GM19372 (cell line): ENCODE measurements around the gene PHF12.

Experiments
- ATAC-seq: cut with Tn5 transposase; IDR thresholded peaks from one replicate; pipeline ENCODE4 v1.9.1; 2021; ENCODE audit warnings: mild to moderate bottlenecking, low read depth, moderate library complexity; ENCODE audit not compliant: unreplicated experiment

PHF12 gene

DNA sequence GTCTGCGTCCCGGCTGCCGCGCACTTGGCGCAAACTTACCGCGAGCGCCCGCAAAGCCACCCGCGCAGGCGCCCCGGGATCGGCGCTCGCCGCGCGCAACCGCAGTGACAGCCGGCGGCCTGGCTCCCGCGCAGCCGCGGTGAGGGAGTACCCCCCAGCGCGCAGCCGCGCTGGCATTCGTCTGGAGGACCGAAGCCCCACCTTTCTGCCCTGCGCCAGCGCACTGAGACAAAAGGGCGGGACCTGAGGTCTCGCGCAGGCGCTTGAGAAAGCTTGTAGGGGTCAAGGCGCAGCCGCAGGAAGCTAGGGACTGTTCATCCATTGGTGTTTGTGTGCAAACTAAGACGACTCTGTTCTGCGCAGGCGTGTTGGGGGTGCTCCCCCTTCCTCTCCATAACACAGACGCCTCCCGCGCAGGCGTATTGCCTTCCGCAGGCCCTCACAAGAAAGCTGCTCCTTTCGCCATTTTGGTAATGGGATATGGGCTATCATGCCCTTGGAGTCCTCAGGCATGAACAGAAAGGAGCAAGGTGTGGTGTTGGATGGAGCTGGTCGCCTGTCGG lies at the start of gene PHF12:
PHF12 (minus strand) TSS at position 91 of the 563 bp plus-strand sequence. CDS start 558 bp downstream, outside the sequence.
- ATAC-seq, result peak; percentile 59

DNA sequence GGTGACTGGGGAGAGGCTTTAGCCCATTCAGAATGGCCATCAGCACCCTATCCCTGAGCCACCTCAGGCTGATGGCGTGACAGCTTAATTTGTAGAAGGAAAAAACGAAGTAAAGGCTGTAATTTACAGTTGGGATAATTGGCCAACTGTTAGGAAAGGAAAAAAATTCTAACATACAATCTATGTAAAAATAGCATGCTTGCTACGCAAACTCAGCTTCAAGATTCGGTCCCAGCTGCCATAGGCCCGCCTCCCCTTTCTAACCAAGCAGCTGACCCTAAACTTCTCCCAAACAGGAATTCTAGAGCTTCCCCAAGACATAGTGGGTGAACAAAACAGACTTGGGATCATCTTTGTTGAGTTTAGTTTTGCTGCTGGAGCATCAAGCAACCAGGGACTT lies 49.7 kb upstream of the PHF12 start:
- ATAC-seq, result no peak

- ATAC-seq, result no peak
Observed at GRCh38 chr17:28999206-28999605, 47.9 kb upstream of the PHF12 start.

DNA sequence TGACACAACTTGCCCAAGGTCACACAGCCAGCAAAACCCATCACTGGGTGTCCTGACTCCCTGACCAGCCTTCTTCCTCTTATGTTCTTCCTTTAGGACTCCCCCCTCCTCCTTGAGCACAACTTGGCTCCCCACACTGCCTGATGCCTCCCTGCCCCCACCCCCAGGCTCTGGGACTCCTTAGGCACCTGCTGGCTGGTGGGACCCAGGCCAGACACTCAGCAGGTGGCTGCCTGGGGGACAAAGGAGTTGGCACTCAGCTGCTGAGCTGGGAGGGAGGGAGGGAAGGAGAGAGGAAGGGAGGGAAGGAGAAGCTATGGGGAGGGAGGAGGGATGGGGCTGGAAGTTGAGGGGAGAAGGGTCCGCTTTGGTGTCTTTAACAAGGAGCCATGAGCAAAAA lies 46.5 kb upstream of the PHF12 start:
- ATAC-seq, result no peak

- ATAC-seq, result no peak
Observed at GRCh38 chr17:28996554-28997096, 45.3 kb upstream of the PHF12 start.

DNA sequence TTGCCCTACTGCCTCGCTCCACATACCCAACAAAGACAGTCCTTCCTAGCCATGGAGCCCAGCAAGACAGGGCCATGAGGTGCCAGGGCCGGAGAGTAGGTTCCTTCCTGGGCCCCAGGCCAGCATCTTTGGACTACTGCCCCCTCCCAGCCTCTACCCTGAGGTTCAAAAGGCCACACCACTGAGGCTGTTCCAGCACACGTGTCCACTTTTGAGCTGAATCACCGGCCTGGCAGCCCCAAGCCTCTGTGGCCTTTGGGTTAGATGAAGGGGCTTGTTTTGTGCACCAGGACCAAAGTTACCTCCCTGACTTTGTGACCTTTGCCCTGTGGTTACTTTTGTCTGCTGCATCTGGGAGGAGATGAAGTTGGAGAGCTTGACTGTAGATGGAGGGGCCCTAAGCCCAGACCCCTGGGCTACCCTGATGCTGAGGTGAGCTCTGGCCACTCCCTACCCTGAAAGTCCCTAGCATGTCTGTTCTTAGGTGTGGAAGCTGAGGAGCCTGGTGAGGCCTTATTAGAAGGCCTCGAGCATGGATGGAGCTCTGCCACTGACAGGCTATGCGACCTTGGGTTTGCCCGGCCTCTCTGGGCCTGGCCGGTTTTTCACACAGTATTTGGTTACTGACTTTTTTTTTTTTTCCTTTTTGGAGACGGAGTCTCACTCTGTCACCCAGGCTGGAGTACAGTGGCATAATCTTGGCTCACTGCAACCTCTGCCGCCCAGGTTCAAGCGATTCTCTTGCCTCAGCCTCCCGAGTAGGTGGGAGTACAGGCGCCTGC lies 42.5 kb upstream of the PHF12 start:
- ATAC-seq, result no peak

GRCh38 chr17:28992625-28993600 lies 41.6 kb upstream of the PHF12 start:
- ATAC-seq, result no peak

GRCh38 chr17:28992185-28992584 lies 40.9 kb upstream of the PHF12 start:
- no peak for ATAC-seq

- no peak for ATAC-seq
Observed at GRCh38 chr17:28991779-28992178, 40.5 kb upstream of the PHF12 start.

DNA sequence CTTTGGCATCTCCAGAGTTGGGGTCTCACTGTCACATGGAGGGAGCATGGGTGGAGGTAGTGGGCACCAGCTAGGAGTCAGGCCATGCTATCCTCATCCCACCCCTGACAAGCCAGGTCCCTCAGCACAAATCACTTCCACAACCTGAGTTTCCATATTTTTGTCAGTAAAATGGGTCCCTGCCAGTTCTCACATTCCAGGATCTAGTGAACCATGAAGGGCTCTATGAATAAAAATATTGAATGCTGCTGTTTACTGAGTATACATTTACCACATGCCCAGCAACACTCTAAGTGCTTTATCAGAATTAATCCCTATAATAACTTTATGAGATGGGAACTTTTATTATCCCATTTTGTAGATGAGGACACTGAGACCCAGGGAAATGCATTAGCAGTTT lies 37.7 kb upstream of the PHF12 start:
- no peak for ATAC-seq

GRCh38 chr17:28988475-28988874 lies 37.2 kb upstream of the PHF12 start:
- no peak for ATAC-seq

DNA sequence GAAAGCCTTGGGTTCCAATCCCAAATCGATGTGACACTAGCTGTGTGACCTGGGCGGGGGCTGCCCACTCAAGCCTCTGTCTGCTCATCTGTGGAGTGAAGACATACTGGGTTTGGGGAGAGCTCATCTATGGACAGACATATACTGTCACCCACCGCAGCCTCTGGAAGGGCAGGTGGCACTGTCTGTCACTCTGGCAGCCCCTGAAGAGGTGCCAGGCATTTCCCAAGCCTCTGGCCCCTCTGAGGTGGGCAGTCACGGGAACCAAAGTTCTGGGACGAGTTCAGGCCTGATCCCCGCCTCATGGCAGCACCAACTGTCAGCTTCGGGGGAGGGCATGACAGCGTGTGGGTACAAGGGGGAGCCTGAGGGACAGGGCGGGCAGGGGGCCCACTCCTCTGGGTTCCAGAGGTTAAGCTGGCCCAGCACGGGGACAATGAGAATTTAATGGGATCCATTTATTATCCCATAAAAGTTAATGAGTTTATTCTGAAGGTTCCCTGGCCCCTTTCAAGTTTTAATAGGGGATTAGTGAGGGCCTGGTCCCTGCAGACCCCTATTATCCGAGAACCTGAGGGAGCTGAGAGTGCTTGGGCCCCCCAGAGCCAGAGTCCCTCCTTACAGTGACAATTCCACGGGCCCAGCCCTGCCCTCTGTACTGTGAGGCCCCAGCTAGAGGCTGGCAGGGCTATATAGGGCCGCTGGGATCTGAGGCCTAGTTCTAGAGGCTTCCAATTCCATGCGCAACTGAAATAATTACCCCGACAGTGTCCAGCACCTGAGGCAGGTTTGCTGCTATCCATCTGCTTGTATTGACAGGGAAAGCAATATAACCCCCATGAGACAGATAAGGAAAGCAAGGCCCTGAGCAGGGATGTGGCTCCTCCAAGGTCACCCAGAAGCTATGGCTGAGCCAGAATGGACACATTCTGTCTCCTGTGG lies 35.7 kb upstream of the PHF12 start:
- ATAC-seq, result no peak

- no peak for ATAC-seq
Observed at GRCh38 chr17:28985950-28986713, 34.8 kb upstream of the PHF12 start.

DNA sequence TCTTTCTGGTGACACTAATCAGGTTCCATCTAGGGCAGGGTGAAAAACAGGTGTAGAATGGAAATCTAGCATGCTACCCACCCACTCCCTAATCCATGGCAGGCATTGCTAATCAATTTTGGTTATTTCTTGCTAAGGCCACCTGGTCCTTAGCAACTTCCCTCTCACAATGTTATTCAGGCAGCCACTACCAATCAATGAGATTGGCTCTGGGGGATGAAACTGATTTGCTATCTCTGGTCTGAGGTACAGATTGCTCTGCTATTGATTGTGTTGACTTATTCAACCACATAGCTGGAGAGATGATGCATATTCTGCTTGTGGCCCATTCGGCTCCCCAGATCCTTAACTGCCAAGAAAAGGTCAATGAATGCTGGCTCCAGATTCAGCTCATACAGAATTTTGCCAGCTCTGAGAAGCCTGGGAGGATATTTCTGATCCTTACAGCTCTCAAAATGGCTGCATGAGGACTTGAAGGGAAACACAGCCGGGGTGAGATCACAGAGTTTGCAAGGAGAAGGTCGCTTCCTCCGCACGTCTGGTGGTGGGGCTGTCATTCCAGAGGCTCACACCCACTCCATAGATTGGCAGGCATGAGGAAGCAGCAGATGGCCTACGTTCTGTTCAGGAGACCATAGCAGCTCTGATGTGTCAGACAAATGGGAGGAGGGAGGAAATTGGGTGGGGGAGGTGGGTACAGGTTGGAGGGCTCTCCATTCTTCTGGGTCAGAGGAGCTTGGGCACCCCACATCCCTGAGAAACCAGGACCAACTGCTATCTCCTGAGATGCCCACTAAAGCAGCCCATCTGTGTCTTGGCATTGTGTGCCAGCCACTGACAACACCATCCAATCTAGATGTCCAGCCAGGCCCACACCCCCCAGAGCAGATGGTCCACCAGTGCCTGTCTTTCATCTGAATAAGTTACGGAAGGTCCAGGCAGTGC lies 32.2 kb upstream of the PHF12 start:
- no peak for ATAC-seq

GRCh38 chr17:28982131-28982793 lies 30.9 kb upstream of the PHF12 start:
- ATAC-seq, result no peak

- no peak for ATAC-seq
Observed at GRCh38 chr17:28978356-28978964, 27.1 kb upstream of the PHF12 start.
